Posterior vena cava (tissue), 2 donors: ENCODE results near the gene UGT1A1. TPM values are rescaled to one million over a fixed set of nuclear protein-coding genes. Genes with fewer than 3 reads are reported as not detected.

Experiments
- DNase-seq: peaks from one replicate; pipeline ENCODE4 v3.0.0-alpha.2; 2020; ENCODE audit warnings: low spot score
- intact Hi-C, 2 donors: fragments of 100-400 bp; cut with DNase I; formaldehyde crosslinking; loops; one replicate each; pipeline versions ENCODE4 v1.14.1 to v1.14.2; 2022 to 2023
- total RNA-seq, 2 donors: library from RNA; stranded (reverse); fragmentation: NEBNext Ultra II Directional; extraction: Animal tissue kit (Norgen Biotek cat#: 25700); gene quantifications; one replicate each; pipeline ENCODE4 v1.2.1, GENCODE V29; 2021
- donor health status: DM: yes; HTN: yes; CAD: no.
- donor health status: DM: yes; HTN: yes; CAD: no.

UGT1A1 gene
- total RNA-seq, 2 donors from 2014 or later, result not detected

DNA sequence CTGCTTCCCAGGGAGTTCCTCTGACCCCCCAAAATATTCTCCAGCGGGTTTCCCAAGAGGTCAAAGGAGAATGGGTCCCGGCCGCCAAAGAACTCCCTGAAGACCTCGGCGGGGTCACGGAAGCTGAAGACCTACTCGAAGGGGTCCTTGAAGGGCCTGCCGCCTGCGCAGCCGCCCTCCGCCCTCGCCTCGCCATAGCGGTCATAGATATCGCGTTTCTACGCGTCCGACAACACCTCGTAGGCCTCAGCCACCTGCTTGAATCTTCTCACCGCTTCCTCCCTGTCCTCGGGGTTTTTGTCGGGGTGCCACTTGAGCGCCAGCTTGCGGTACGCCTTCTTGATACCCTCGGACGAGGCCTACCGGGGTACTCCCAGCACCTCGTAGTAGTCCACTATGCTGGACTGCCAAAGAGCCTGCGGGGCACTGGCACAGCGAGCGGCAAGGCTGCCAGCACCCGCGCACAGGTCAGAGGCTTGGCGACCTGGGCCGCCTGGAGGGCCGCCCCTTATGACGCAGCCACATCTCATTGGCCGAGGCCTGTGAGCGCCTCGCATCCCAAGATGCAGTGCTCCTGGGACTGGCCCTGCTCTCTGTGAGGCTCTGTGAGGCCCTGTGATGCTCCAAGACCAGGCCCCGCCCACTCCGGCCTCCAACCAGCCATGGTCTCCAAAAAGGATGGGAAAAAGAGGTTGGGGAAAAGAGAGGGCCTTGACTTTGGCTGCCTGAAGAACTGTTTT is 5.0 kb upstream of the UGT1A1 start:
- DNase-seq, result no peak
- intact Hi-C loops, result no loop called here

DNA sequence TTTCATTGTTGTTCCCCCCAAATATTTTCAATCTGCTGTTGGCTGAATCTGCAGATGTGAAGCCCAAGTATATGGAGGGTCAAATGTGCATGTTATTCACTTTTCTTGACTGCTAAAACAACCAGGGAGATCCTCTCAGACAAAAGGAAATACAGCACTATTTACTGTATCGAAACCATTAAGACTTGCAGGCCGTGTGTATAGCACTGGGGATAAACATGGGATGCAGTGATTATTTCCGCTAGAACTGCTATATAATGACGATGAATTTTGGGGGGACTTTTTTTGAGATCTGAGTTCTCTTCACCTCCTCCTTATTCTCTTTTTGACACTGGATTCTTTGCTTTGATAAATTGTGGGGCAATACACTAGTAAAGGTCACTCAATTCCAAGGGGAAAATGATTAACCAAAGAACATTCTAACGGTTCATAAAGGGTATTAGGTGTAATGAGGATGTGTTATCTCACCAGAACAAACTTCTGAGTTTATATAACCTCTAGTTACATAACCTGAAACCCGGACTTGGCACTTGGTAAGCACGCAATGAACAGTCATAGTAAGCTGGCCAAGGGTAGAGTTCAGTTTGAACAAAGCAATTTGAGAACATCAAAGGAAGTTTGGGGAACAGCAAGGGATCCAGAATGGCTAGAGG is 3.5 kb upstream of the UGT1A1 start:
- DNase-seq, result no peak
- intact Hi-C loops, result no loop called here

DNA sequence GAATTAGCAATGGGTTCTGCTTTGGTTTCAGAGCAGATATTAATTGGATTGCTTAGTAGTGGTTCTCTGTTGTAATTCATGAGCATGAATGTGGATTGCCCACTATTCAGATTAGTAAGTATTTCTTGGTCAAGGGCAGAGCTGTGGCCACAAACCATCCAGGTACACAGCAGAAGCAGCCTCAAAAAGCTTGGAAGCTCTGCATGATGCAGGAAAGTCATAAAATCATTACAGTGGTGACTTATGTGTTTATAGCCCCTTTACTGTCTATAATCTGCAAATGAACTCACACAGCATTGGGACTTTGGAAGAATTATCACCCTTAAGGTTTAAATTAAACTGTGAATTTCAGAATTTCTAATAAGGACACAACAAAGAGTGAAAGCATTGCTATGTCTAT is 1.9 kb upstream of the UGT1A1 start:
- DNase-seq, result no peak
- intact Hi-C loops, result no loop called here

DNA sequence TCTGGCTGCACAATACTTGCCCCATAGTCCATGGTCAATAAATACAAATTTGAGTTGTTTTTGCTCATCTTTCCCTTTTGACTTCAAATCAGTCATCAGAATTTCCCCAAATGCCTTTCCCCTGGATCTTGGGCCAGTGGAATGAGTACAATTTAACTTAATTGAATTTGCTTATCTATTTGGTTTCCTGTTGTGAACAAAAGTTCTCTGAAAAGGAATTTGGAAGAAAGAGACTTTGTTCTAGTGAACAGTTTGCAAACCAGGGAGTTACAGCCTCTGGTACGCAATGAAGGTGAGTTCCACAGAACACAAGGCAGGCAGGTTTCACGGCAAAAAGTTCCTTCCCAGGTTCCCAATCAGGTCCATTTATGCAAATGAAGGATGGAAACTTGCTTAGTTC is 1.2 kb upstream of the UGT1A1 start:
- DNase-seq, result no peak
- intact Hi-C loops, result no loop called here

DNA sequence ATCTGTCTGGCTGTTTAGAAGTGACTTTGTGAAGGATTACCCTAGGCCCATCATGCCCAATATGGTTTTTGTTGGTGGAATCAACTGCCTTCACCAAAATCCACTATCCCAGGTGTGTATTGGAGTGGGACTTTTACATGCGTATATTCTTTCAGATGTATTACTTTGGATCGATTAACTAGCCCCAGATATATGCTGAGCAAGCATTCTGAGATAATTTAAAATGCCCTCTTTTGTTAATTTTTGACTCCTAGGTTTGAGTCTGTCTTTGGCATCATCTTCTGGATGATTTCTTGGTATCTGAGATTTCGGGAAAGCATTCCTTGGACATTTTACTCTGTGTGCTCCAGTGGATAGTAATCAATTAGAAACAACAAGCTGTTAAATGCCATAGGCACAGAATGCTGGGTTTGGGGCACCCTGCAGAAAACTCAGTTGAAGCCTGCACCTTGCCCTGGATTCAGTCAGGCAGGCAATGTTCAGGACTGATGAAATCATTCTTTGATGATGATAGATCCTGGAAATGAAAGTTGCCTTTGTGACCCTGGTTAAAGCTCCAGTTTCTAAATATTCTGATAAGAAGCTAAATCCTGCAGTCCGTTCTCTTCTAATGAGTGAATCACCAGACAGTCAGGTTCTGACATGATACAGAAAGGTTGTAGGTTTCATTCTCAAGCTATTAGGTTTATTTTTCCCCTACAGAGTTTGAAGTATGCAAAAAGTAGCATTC is 1.1 kb downstream of the UGT1A1 start:
- DNase-seq, result no peak
- intact Hi-C loops, result no loop called here

DNA sequence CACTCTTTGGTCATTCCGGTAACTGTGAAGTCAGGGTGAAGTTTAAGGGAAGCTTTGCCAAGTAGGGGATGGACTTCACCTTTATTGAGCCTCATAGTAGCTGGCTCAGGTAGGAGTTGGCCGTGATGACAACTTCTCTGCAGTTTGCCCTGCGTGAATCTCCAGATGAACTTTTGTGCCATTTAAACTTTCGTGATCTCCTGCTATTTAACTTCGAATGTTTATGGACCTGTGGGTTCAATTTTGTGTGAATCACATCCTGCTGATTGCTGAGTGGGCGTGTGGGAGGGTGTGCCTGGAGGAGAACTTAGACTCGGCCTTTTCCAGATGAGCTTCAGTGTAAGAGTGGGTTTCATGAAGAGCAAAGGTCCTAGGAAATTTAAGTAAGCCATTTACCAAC is 4.2 kb downstream of the UGT1A1 start:
- intact Hi-C loops, result no loop called here
- no peak for DNase-seq

DNA sequence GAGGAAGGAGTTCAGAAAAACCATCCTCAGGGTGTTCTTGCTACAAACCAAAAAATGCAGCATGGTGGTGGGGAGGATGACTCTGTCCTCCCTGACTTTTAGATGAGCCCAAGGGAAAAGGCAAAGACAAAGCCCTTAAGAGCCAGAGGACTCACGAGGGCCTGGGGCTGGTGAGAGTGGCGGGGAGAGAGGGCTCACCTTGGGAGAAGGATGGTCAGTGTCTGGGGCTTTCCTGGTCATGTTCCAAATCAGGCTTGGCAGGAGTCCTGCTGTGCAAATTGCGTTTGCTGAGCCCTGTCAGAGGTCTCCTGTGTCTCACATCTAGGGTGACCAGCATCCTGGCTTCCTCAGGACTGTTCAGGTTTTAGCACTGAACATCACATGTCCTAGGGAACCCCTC is 4.7 kb downstream of the UGT1A1 start:
- no peak for DNase-seq
- intact Hi-C loops, result loop anchor here in 1 of 2 donors (5.0 kb wide), 1 partner anchor 1683 kb away; no protein-coding TSS in a partner anchor

DNA sequence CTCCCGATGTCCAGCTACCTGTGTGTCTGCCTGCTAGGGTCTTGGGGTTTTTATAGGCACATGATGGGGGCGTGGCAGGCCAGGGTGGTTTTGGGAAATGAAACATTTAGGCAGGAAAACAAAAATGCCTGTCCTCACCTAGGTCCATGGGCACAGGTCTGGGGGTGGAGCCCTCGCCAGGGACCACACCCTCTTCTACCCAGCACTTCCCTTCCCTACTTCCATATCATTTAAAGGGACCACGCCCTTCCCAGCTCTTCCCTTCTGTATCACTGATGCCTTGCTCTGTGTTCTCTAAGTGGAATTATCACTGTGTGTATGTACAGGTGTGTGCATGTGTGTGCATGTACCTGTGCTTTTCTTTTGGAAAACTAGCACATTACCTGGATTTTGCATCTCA is 6.3 kb downstream of the UGT1A1 start:
- intact Hi-C loops, result loop anchor here in 1 of 2 donors (5.0 kb wide), 1 partner anchor 1681 kb away; no protein-coding TSS in a partner anchor

DNA sequence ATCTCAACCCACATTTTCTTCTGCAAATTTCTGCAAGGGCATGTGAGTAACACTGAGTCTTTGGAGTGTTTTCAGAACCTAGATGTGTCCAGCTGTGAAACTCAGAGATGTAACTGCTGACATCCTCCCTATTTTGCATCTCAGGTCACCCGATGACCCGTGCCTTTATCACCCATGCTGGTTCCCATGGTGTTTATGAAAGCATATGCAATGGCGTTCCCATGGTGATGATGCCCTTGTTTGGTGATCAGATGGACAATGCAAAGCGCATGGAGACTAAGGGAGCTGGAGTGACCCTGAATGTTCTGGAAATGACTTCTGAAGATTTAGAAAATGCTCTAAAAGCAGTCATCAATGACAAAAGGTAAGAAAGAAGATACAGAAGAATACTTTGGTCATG is 8.0 kb downstream of the UGT1A1 start:
- intact Hi-C loops, result loop anchor here in 1 of 2 donors (5.0 kb wide), 1 partner anchor 1679 kb away; no protein-coding TSS in a partner anchor
- DNase-seq, result no peak

More for the DNA sequence above, 6.3 kb downstream of the UGT1A1 start:
- DNase-seq, result no peak

DNA sequence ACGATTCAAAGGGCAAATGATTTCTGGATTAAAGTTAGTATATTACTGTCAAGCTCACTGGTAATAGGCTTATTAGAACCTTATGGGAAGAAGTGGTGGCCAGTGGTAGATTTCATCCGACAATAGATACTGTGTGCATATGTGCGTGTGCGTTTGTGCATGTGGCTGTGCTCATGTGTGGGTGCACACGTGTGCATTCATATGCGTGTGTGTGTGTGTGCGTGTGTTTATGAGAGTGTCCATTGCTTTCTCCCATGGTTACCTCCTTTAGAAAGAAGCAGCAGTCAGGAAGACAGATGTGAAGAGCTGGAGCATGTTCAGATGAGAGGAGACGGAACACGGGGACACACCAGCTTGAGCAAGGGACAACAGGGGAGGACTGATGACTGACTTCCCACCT is 9.2 kb downstream of the UGT1A1 start:
- no peak for DNase-seq
- intact Hi-C loops, result loop anchor here in 1 of 2 donors (5.0 kb wide), 1 partner anchor 1678 kb away; no protein-coding TSS in a partner anchor

DNA sequence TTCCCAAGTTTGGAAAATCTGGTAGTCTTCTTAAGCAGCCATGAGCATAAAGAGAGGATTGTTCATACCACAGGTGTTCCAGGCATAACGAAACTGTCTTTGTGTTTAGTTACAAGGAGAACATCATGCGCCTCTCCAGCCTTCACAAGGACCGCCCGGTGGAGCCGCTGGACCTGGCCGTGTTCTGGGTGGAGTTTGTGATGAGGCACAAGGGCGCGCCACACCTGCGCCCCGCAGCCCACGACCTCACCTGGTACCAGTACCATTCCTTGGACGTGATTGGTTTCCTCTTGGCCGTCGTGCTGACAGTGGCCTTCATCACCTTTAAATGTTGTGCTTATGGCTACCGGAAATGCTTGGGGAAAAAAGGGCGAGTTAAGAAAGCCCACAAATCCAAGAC is 12.1 kb downstream of the UGT1A1 start:
- no peak for DNase-seq
- intact Hi-C loops, result no loop called here

DNA sequence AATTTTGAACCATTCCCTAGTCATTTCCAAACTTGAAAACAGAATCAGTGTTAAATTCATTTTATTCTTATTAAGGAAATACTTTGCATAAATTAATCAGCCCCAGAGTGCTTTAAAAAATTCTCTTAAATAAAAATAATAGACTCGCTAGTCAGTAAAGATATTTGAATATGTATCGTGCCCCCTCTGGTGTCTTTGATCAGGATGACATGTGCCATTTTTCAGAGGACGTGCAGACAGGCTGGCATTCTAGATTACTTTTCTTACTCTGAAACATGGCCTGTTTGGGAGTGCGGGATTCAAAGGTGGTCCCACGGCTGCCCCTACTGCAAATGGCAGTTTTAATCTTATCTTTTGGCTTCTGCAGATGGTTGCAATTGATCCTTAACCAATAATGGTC is 12.5 kb downstream of the UGT1A1 start:
- intact Hi-C loops, result no loop called here
- DNase-seq, result no peak

DNA sequence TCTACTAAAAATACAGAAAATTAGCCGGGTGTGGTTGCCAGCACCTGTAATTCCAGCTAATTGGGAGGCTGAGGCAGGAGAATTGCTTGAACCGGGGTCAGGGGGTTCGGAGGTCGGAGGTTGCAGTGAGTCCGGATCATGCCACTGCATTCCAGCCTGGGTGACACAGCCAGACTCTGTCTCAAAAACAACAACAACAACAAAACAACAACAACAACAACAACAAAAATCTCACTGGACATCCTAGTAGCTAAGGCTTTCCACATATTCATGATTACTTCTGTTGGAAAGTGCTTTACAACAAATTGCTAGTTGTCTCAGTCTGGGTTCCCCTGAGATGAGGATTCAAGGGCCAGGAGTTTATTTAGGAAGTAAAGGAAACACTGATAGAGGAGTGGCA is 13.8 kb downstream of the UGT1A1 start:
- intact Hi-C loops, result no loop called here
- no peak for DNase-seq

DNA sequence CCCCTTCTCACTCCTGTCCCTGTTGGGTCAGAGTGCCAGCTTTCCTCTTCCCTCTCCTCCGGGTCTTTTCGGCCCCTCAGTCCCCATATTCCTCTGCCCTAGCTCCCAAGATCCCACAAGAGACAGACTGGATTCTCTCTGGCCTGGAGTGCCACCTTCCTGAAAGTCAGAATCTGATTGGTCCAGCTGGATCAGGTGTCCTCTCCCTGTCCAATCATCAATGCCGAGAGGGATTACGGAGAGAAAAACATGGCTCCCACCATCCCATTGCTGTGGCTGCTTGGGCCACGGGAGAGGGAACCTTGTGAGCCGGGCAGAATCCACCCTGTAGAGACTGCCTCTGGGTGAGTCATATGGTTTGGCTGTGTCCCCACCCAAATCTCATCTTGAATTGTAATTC is 15.3 kb downstream of the UGT1A1 start:
- intact Hi-C loops, result no loop called here
- DNase-seq, result no peak

DNA sequence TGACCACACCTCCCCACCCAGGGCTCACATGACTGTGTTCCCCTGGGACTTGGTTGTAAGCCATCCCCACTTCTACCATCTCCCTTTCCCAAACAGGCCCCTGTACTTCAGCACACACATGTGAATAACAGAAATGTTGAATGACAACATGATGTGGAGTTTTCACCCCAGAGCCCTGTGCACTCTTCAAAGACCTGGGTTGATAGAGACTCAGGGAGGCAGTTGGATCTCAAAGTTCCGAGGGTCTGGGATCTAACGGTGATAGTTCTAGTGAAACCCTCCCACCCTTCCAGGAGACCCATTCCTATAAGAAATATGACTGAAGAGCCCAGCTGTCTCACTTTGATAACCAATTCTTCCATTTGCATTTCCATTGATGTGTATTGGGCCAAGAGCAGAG is 18.0 kb downstream of the UGT1A1 start, which contains the start of gene MROH2A:
Gene MROH2A (plus strand): TSS at position 301 of the 400 bp plus-strand sequence. CDS start 1,029 bp downstream, outside the sequence.
- no peak for DNase-seq
- intact Hi-C loops, result no loop called here

DNA sequence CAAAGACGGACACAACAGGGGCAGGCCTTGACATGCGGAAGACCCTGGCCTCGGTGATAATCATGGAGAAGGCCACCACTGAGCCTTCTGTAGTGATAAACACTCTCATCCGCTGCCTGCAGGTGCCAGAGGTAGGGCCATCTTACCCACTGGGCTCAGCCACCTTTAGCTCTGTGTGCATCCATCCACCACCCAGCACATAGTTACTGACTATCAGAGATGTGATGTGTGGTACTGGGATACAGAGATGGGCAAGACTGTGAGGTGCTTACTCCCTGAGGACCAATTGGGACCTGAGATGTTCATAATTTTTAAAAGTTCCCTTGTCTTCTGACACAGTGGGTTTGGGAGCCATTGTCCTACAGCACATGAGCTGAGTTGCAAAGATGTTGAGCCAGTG is 19.7 kb downstream of the UGT1A1 start:
- intact Hi-C loops, result no loop called here
- DNase-seq, result no peak

DNA sequence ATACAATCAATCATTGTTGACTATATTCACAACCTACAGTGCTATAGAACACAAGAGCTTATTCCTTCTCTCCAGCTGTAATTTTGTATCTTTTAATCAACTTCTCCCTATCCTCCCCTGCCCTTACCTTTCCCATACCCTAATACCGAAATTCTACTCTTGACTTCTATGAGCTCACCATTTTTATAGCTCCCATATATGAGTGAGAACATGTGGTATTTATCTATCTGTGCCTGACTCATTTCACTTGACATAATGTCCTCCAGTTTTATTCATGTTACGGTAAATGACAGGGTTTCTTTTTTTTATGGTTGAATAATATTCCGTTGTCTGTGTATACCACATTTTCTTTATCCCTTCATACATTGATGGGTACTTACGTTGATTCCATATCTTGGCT is 20.7 kb downstream of the UGT1A1 start:
- intact Hi-C loops, result no loop called here
- DNase-seq, result no peak

DNA sequence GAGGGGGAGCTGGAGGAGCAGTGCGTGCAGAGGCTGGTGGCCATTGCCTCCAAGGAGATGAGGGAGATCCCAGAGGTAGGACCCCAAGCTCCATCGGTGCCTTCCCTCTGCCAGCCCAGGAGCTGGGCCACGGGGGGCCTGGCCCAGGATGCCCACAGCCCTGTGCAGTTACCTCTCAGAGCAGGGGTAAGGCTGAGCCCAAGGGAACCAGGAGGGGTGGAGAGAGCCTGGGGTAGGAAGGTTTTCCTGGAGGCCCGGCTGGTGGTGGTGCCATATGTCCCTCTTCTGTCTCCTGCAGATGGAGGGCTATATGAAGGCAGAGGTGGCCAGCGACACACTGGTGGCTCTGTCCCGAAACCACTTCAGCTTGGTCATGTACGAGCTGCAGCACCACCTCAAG is 29.5 kb downstream of the UGT1A1 start:
- intact Hi-C loops, result no loop called here
- no peak for DNase-seq

DNA sequence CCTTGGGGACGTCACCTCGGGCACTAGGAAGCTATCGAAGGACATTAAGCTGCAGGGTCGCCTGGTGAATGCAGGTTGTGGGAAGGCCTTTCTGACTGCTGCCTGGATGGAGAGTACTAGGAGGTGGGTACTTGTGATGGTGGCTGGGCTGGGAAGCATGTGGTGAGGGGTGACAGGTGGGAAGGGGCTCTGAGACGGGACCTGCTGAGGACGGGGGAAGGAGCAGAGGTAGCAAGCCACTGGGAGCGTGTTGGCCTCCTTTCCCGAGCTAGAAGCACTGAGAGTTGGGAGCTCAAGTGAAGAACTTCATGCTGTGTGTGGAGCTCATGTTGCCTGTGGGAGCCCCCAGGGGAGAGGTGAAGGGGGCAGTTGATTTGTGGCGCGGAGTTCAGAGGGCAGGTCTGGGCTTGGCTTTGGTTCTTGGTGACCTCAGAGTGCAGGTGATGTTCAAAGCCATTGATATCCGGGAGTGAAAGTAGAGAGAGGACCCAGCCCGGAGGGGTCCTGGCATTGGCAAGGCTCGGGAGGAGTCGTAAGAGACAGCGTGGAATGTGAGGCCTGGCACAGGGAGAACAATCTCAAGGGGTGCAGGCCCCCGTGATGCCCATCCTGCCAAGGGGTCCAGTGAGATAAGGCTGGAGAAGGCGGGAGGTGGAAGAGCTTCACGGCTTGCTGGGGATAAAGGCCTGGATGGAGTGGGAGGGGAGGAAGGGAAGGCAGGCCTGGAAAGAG is 31.2 kb downstream of the UGT1A1 start:
- DNase-seq, result no peak
- intact Hi-C loops, result loop anchor here in 1 of 2 donors (5.0 kb wide), 1 partner anchor 286 kb away; no protein-coding TSS in a partner anchor
